Activated naive CD4-positive, alpha-beta T cell treated with anti-CD3 and anti-CD28 coated beads for 36 hours (primary cell): ENCODE measurements around the gene XXYLT1. TPM values are rescaled to one million over a fixed set of nuclear protein-coding genes. Genes with fewer than 3 reads are reported as not detected.

Experiments
- CTCF ChIA-PET: fragments of 350-600 bp; sonication (Branson Sonifier 250); formaldehyde crosslinking; loops from one replicate; lab custom pipeline; 2021; ENCODE audit warnings: antibody characterized with exemption; lab: Charles Lee
- DNase-seq: peaks from one replicate; pipeline ENCODE4 v3.0.0-alpha.2; 2020
- H3K27ac Mint-ChIP-seq: one replicate; pipeline ENCODE4 v1.8.0; 2021; ENCODE audit warnings: mild to moderate bottlenecking, mixed read lengths
- H3K27me3 Mint-ChIP-seq: one replicate; pipeline ENCODE4 v1.8.0; 2021; ENCODE audit warnings: low read depth, mixed read lengths
- H3K36me3 Mint-ChIP-seq: one replicate; pipeline ENCODE4 v1.8.0; 2021; ENCODE audit warnings: low read depth, mixed read lengths
- H3K4me1 Mint-ChIP-seq: one replicate; pipeline ENCODE4 v1.8.0; 2021; ENCODE audit warnings: low read depth, mixed read lengths
- H3K4me3 Mint-ChIP-seq: one replicate; pipeline ENCODE4 v1.8.0; 2021; ENCODE audit warnings: mild to moderate bottlenecking, moderate library complexity, mixed read lengths
- H3K9me3 Mint-ChIP-seq: one replicate; pipeline ENCODE4 v1.8.0; 2021; ENCODE audit warnings: mixed read lengths
- intact Hi-C: fragments of 100-400 bp; cut with micrococcal nuclease; formaldehyde crosslinking; loops from one replicate; pipeline ENCODE4 v1.15.1; 2023
- total RNA-seq, 2 experiments: library from RNA; stranded (reverse); gene quantifications; one replicate each; pipeline ENCODE4 v1.2.3, GENCODE V29; 2021

Gene XXYLT1
- total RNA-seq, 2 experiments from 2014 or later = 1.8 to 2.5 TPM

GRCh38 chr3:195171093-195171873 is 99.7 kb downstream of the XXYLT1 start:
- DNase-seq = no peak
- Mint-ChIP-seq H3K4me1 (no peaks in the 10 kb centered on the region), H3K4me3 (no peak overlapping the region), H3K27me3 (no peaks in the 10 kb centered on the region), H3K36me3 (peaks cover 5% of the 10 kb centered on the region), H3K9me3 (no peaks in the 10 kb centered on the region), H3K27ac (no peak overlapping the region)
- CTCF ChIA-PET = no interaction called here
- intact Hi-C loops = no loop called here

DNA sequence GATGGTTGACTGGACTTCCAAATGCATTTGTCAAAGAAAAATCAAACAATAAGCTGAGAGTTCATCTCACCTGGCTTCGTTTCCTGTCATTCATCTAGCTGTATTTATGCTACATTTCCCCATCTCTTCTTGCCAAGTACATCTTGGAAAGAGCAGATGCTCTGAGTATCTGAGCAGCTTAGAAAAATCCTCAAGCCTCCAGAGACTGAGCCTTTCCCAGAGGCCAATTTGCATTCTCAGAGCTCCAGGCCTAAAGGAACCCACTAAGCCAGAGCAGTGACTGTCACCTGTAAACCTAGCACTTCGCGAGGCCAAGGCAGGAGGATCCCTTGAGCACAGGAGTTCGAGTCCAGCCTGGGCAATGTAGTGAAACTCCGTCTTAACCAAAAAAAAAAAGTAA is 100.5 kb downstream of the XXYLT1 start:
- Mint-ChIP-seq H3K4me1 (peaks cover 5% of the 10 kb centered on the region), H3K4me3 (no peak overlapping the region), H3K9me3 (no peaks in the 10 kb centered on the region), H3K27ac (no peak overlapping the region), H3K36me3 (peaks cover 5% of the 10 kb centered on the region), H3K27me3 (no peaks in the 10 kb centered on the region)
- DNase-seq = no peak
- CTCF ChIA-PET = no interaction called here
- intact Hi-C loops = no loop called here

DNA sequence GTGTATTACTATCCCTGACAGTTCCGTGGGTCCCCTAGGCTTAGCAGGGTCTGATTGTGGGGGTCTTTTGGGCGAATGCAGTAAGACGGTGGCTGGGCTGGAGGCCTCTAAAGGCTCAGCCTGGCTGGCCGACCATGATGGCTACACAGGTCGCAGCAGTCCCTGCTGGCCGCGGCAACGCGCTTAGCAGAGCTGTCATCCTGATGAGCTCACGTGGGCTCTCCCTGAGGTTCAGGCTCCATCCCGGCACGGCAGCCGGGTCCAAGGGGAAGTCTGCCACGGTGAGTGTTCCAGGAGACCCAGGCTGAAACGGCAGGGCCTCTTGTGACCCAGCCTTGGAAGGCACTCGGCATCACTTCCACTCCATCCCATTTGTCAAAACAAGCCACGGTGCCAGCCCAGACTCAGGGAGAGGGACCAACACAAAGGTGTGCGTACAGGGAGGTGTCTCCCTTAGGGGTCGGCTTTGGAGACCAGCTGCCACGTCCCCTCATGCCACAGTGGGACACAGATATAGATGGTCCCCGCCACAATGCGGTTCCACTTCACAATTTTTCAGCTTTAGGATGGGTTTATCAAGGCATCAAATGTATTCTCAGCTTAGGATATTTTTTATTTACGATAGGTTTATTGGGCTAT is 101.8 kb downstream of the XXYLT1 start:
- H3K4me1 Mint-ChIP-seq = peaks cover 5% of the 10 kb centered on the region
- intact Hi-C loops = no loop called here
- H3K4me3 Mint-ChIP-seq = no peak overlapping the region
- DNase-seq = no peak
- H3K27ac Mint-ChIP-seq = no peak overlapping the region
- H3K27me3 Mint-ChIP-seq = no peaks in the 10 kb centered on the region
- no peaks in the 10 kb centered on the region for H3K36me3 Mint-ChIP-seq
- CTCF ChIA-PET = no interaction called here
- H3K9me3 Mint-ChIP-seq = no peaks in the 10 kb centered on the region

DNA sequence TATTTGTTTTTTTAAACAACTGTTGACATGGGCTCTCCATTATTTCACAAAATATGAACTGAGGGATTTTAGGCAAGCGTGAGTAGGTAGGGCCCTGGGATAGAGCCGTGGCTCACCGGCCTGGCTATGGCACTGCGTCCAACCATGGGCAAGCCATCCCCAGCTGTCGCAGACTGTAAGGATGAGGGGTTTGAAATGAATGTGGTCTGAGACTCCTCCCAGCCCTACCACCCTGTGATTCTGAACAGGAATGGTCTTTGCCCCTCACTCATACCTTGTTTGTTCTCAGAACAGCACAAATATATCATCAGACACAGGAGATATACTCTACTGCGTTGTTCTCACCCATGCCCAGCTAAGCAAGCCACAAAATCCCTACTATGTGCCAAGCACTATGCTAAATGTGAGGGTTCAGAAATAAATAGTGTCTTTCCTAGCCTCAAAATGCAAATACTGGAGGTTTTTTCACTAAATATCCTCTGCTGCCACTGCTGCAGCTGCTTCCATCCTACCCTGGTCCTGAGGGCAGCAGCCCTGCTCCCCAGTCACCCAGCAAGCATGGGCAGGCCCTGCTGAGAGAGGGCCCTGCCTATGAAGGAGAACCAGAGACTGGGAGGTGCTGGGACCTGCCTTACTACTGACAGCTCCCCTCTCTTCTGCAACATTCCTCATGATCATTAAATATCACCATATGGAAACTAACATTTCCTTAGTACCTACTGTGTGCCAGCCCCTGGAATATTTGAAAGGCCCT is 102.8 kb downstream of the XXYLT1 start:
- no peak overlapping the region for H3K27ac Mint-ChIP-seq
- H3K9me3 Mint-ChIP-seq = no peaks in the 10 kb centered on the region
- H3K4me3 Mint-ChIP-seq = no peak overlapping the region
- H3K4me1 Mint-ChIP-seq = peaks cover 12% of the 10 kb centered on the region
- DNase-seq = no peak
- H3K36me3 Mint-ChIP-seq = no peaks in the 10 kb centered on the region
- CTCF ChIA-PET = interaction anchor here (0.7 kb wide), 1 partner anchor 654 kb away, joined by 3 read pairs; no protein-coding TSS in a partner anchor
- H3K27me3 Mint-ChIP-seq = no peaks in the 10 kb centered on the region
- intact Hi-C loops = no loop called here

DNA sequence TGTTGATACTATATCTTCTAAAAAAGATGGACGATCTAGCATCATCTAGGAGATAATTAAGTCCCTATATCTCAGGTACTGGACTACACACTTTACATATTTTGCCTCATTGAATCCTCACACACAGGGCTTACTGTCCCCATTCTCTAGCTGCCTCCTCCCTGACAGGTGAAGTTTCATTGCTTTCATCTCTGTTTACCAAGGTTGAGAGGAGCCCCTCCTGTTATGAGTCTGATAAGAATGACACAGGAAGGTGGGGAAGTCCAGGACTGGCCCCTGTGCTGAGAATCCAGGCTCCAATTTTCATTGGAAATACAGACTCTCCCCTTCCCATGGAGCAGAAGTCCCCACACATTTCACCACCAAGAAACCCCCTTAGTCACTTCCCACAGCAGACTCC is 105.2 kb downstream of the XXYLT1 start:
- H3K27me3 Mint-ChIP-seq = no peaks in the 10 kb centered on the region
- H3K36me3 Mint-ChIP-seq = no peaks in the 10 kb centered on the region
- H3K27ac Mint-ChIP-seq = no peak overlapping the region
- CTCF ChIA-PET = no interaction called here
- peaks cover 25% of the 10 kb centered on the region for H3K4me1 Mint-ChIP-seq
- DNase-seq = peak; percentile 16
- H3K4me3 Mint-ChIP-seq = no peak overlapping the region
- intact Hi-C loops = no loop called here
- no peaks in the 10 kb centered on the region for H3K9me3 Mint-ChIP-seq

DNA sequence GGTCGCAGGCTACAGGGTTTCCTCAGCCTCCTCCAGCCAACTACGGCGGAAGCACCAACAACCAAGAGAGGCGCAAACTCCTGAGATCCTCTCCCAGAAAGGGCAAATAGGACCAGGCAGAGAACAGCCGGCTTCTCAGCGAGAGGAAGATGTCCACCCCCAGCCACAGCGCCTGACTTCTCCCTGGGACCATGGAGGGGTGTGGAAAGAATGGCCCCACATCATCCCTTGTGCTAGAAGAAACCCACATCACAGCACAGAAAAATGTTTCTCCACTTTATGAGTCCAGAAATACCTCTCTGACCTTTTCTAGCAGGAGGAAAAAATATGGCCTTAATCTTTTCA is 105.7 kb downstream of the XXYLT1 start:
- no peaks in the 10 kb centered on the region for H3K27me3 Mint-ChIP-seq
- no peaks in the 10 kb centered on the region for H3K36me3 Mint-ChIP-seq
- intact Hi-C loops = no loop called here
- peaks cover 25% of the 10 kb centered on the region for H3K4me1 Mint-ChIP-seq
- no peak overlapping the region for H3K4me3 Mint-ChIP-seq
- H3K9me3 Mint-ChIP-seq = no peaks in the 10 kb centered on the region
- CTCF ChIA-PET = no interaction called here
- no peak overlapping the region for H3K27ac Mint-ChIP-seq
- no peak for DNase-seq

DNA sequence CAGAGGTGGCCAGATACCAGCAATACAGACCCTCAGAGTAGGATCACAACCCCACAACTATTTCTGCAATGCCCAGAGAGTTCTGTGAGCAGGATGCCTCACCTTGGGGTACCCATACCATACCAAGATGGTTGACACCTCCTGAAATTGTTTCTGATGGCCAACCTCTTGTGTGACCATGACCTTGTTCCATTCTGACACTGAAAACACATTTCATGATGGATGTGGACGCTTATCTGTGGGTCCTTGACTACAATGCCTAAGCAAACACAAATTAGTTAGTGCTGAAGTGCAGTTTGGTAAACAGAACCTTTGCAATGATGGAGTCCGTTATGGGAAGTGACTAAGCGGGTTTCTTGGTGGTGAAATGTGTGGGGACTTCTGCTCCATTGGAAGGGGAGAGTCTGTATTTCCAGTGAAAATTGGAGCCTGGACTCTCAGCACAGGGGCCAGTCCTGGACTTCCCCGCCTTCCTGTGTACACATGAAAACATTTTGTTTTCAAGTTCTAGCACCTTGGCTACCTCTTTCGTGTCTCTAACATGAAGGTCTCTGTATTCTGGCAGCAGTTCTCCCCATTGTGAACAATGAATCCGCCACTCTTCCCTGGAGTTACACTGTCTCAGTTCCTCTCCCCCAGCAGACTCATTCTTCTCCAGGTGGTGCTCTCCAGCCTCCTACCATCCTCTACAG is 106.2 kb downstream of the XXYLT1 start:
- H3K4me3 Mint-ChIP-seq = no peak overlapping the region
- intact Hi-C loops = no loop called here
- H3K36me3 Mint-ChIP-seq = no peaks in the 10 kb centered on the region
- CTCF ChIA-PET = no interaction called here
- DNase-seq = no peak
- H3K27me3 Mint-ChIP-seq = no peaks in the 10 kb centered on the region
- H3K9me3 Mint-ChIP-seq = no peaks in the 10 kb centered on the region
- no peak overlapping the region for H3K27ac Mint-ChIP-seq
- H3K4me1 Mint-ChIP-seq = peaks cover 25% of the 10 kb centered on the region

DNA sequence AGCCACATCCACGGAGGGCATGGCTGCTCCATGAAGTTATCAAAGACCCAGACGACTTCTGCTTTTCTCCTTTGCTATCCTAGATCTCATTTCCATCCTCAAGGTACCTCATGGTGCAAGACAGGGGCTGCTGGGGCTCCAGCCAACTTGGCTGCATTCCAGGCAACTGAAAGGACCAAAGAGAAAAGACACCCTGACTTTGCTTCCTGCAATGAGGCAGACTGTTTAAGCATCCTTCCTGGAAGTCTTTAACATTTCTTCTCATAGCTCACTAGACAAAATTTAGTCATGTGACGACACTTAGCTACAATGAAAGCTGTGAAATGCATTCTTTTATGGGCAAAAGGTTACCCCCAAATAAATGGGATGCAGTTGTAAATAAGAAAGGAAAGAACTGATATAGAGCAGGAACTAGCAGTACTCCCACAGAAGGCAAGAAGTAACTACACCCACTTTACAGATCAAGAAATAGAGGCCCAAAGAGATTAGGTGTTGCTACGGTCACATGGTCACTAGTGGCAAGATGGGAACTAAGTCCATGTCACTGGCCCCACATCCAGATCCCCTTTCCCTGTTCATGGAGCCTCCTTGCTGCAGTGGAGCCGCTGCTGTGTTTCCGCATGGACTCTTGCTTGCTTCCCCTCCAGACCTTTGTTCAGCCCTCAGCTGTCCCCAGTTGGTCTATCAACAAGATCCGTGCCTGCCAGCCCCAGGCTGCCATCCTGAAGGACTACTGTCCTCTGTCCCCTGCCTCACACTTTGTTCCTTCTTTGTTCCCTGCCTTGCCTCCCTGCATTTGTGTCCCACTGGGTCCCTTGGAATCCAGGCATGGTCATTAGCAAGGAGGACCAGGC is 107.0 kb downstream of the XXYLT1 start:
- H3K36me3 Mint-ChIP-seq = no peaks in the 10 kb centered on the region
- no peaks in the 10 kb centered on the region for H3K27me3 Mint-ChIP-seq
- no peaks in the 10 kb centered on the region for H3K9me3 Mint-ChIP-seq
- CTCF ChIA-PET = no interaction called here
- peaks cover 25% of the 10 kb centered on the region for H3K4me1 Mint-ChIP-seq
- H3K4me3 Mint-ChIP-seq = no peak overlapping the region
- DNase-seq = no peak
- intact Hi-C loops = no loop called here
- no peak overlapping the region for H3K27ac Mint-ChIP-seq

DNA sequence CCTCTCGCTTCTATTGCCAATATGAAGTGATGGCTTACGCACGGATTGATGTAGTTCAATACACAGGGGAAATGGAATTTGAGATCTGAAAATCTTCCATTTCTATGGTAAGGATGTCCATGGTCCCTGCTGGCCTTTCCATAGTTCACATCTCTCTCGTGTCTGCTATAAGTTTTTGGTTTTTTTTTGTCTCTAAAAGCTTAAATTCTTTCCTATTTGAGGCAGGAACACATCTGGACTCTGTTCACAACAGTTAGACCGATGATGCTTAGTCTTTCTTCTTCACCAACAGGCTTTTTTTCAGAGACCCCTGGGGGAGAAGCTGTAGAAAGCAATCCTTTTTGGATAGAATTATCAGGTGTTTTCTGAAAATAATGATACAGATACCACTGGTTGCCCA is 108.1 kb downstream of the XXYLT1 start:
- no peaks in the 10 kb centered on the region for H3K27me3 Mint-ChIP-seq
- CTCF ChIA-PET = no interaction called here
- peaks cover 25% of the 10 kb centered on the region for H3K4me1 Mint-ChIP-seq
- no peak overlapping the region for H3K4me3 Mint-ChIP-seq
- H3K36me3 Mint-ChIP-seq = no peaks in the 10 kb centered on the region
- no peak for DNase-seq
- no peaks in the 10 kb centered on the region for H3K9me3 Mint-ChIP-seq
- no peak overlapping the region for H3K27ac Mint-ChIP-seq
- intact Hi-C loops = no loop called here

GRCh38 chr3:195162033-195162669 is 108.8 kb downstream of the XXYLT1 start:
- no peak overlapping the region for H3K27ac Mint-ChIP-seq
- CTCF ChIA-PET = interaction anchor here (0.6 kb wide), 2 partner anchors 219 to 304 kb away, joined by 3 to 5 read pairs; no protein-coding TSS in a partner anchor

DNA sequence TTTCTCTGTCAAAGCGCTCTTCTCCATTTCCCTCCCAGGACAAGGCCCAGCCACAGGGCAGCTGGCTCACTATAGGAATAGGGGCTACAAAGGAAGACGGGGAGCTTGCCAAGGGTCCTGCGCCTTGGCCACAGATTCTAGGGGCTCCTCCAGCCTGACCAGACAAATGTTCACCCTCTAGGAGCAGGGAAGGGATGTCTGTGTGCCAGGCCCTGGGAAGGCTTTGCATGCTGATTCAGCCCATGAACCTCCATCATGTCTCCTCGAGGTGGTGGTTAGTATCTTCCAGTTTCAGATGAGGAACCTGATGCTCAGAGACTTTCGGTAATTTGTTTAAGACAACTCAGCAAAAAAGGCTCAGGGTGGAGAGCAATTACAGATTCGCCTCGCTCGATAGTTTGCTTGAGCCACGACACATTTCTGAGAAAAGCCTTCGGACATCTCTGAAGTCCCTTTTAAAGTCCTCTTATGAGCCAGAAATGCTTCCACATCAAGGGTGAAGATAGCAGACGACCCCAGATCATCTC is 110.0 kb downstream of the XXYLT1 start:
- no peak overlapping the region for H3K27ac Mint-ChIP-seq
- no peaks in the 10 kb centered on the region for H3K36me3 Mint-ChIP-seq
- no peaks in the 10 kb centered on the region for H3K27me3 Mint-ChIP-seq
- no peak overlapping the region for H3K4me3 Mint-ChIP-seq
- intact Hi-C loops = no loop called here
- H3K4me1 Mint-ChIP-seq = peaks cover 24% of the 10 kb centered on the region
- CTCF ChIA-PET = no interaction called here
- no peak for DNase-seq
- H3K9me3 Mint-ChIP-seq = no peaks in the 10 kb centered on the region

More at GRCh38 chr3:195162033-195162669, 108.8 kb downstream of the XXYLT1 start:
- Mint-ChIP-seq H3K4me3 (no peak overlapping the region), H3K36me3 (no peaks in the 10 kb centered on the region), H3K27me3 (no peaks in the 10 kb centered on the region), H3K4me1 (peaks cover 25% of the 10 kb centered on the region), H3K9me3 (no peaks in the 10 kb centered on the region)
- intact Hi-C loops = no loop called here
- peak; percentile 39 for DNase-seq
